Stimulated activated CD4-positive, alpha-beta T cell treated with anti-CD3 and anti-CD28 coated beads, Interleukin-4, amount 100 ng/mL, for 48 hours (primary cell): ENCODE measurements around the gene NHLH1.

Source experiments
- DNase-seq, 2 donors: peaks; one replicate each; pipeline ENCODE4 v3.0.0-alpha.2; 2020; ENCODE audit warnings: low read depth in 2 of 2

NHLH1 gene

GRCh38 chr1:160359559-160360226, 7.2 kb upstream of the NHLH1 start:
- DNase-seq: no peak

- no peak for DNase-seq
Observed at GRCh38 chr1:160360227-160360695, 6.6 kb upstream of the NHLH1 start.

- DNase-seq: no peak
Observed at GRCh38 chr1:160361199-160361598, 5.7 kb upstream of the NHLH1 start.

GRCh38 chr1:160361814-160362167, 5.1 kb upstream of the NHLH1 start:
- DNase-seq: no peak

- no peak for DNase-seq
Observed at GRCh38 chr1:160362168-160362957, 4.5 kb upstream of the NHLH1 start.

- DNase-seq: no peak
Observed at GRCh38 chr1:160363010-160363409, 3.9 kb upstream of the NHLH1 start.

- no peak for DNase-seq
Observed at GRCh38 chr1:160363951-160364735, 2.7 kb upstream of the NHLH1 start.

GRCh38 chr1:160365325-160365724, 1.5 kb upstream of the NHLH1 start:
- DNase-seq: no peak

- DNase-seq: no peak
Observed at GRCh38 chr1:160367516-160367900, 637 bp downstream of the NHLH1 start.

GRCh38 chr1:160367934-160368923, 1.4 kb downstream of the NHLH1 start:
- no peak for DNase-seq

- DNase-seq: no peak
Observed at GRCh38 chr1:160369087-160369486, 2.2 kb downstream of the NHLH1 start.

- DNase-seq: no peak
Observed at GRCh38 chr1:160370561-160371345, 3.9 kb downstream of the NHLH1 start.

- DNase-seq: no peak
Observed at GRCh38 chr1:160371346-160371631, 4.4 kb downstream of the NHLH1 start.

- no peak for DNase-seq
Observed at GRCh38 chr1:160371756-160372155, 4.9 kb downstream of the NHLH1 start.

- DNase-seq: no peak
Observed at GRCh38 chr1:160373696-160374095, 6.8 kb downstream of the NHLH1 start.

GRCh38 chr1:160374306-160375110, 7.6 kb downstream of the NHLH1 start:
- no peak for DNase-seq

- no peak for DNase-seq
Observed at GRCh38 chr1:160375788-160376524, 9.1 kb downstream of the NHLH1 start.

GRCh38 chr1:160376525-160377131, 9.8 kb downstream of the NHLH1 start:
- no peak for DNase-seq
